ENCODE measurements around the gene GJB4. TPM values are rescaled to one million over a fixed set of nuclear protein-coding genes. Genes with fewer than 3 reads are reported as not detected.
"Not testable (repeated sequence)": the region's sequence is repeated elsewhere in the genome, so short reads cannot be mapped to it uniquely, and the experiment has no call there.

GJB4 gene
- total and polyA plus RNA-seq, 7 experiments from 2014 or later: not detected

GRCh38 chr1:34715139-34715538 lies 44.4 kb upstream of the GJB4 start:
- Mint-ChIP-seq H3K27ac (no peak overlapping the region), H3K36me3 (no peaks in the 10 kb centered on the region), H3K4me3 (no peak overlapping the region), H3K27me3 (peaks cover 3 to 34% (median 33%) of the 10 kb centered on the region in 5 donors), H3K4me1 (no peaks in the 10 kb centered on the region), H3K9me3 (peaks cover 0 to 4% (median 0%) of the 10 kb centered on the region in 11 donors)
- no peaks in the 10 kb centered on the region for H3K9me3 ChIP-seq (ENCODE audit: control insufficient read depth in 2 of 3, low read length in 3 of 3)
- H3K36me3 ChIP-seq (ENCODE audit: control insufficient read depth in 2 of 3, insufficient read depth in 3 of 3, low read length in 3 of 3): no peaks in the 10 kb centered on the region
- H3K4me3 ChIP-seq (ENCODE audit: low read length): no peak overlapping the region
- H3K4me1 ChIP-seq (ENCODE audit: control insufficient read depth in 2 of 2, insufficient read depth in 2 of 2, low read length in 2 of 2): no peaks in the 10 kb centered on the region
- DNase-seq (no peak), ATAC-seq (no peak)
- ChIA-PET POLR2A (no interaction called here), CTCF (no interaction called here)
- no peak overlapping the region for H3K27ac ChIP-seq (ENCODE audit: low read depth, low read length)
- no peaks in the 10 kb centered on the region for H3K27me3 ChIP-seq (ENCODE audit: control insufficient read depth in 2 of 2, insufficient read depth in 2 of 2, low read length in 2 of 2)
- intact Hi-C loops (cut with micrococcal nuclease): no loop called here

- Histone ChIP-seq H3K9me3 (ENCODE audit: control insufficient read depth in 2 of 3, low read length in 3 of 3) (no peaks in the 10 kb centered on the region), H3K36me3 (ENCODE audit: control insufficient read depth in 2 of 3, insufficient read depth in 3 of 3, low read length in 3 of 3) (no peaks in the 10 kb centered on the region), H3K27me3 (ENCODE audit: control insufficient read depth in 2 of 2, insufficient read depth in 2 of 2, low read length in 2 of 2) (peaks cover 0 to 3% of the 10 kb centered on the region in 2 donors), H3K4me3 (ENCODE audit: low read length) (no peak overlapping the region), H3K4me1 (ENCODE audit: control insufficient read depth in 2 of 2, insufficient read depth in 2 of 2, low read length in 2 of 2) (no peaks in the 10 kb centered on the region), H3K27ac (ENCODE audit: low read depth, low read length) (no peak overlapping the region)
- ChIA-PET POLR2A (no interaction called here), CTCF (interaction anchor here (0.6 kb wide), 1 partner anchor 17 kb away, joined by 5 read pairs; no protein-coding TSS in a partner anchor)
- Mint-ChIP-seq H3K4me1 (no peaks in the 10 kb centered on the region), H3K4me3 (no peak overlapping the region), H3K27me3 (peaks cover 18 to 63% (median 57%) of the 10 kb centered on the region in 5 donors), H3K36me3 (no peaks in the 10 kb centered on the region), H3K9me3 (peaks cover 0 to 5% (median 0%) of the 10 kb centered on the region in 11 donors), H3K27ac (no peak overlapping the region)
- no peak for DNase-seq
- intact Hi-C loops (cut with micrococcal nuclease): no loop called here
- ATAC-seq: no peak
These were observed 38.3 kb upstream of the GJB4 start for GRCh38 chr1:34721241-34721640.

GRCh38 chr1:34721646-34722355 lies 37.7 kb upstream of the GJB4 start:
- H3K27me3 ChIP-seq (ENCODE audit: control insufficient read depth in 2 of 2, insufficient read depth in 2 of 2, low read length in 2 of 2): peaks cover 0 to 3% of the 10 kb centered on the region in 2 donors
- intact Hi-C loops (cut with micrococcal nuclease): no loop called here
- H3K9me3 ChIP-seq (ENCODE audit: control insufficient read depth in 2 of 3, low read length in 3 of 3): no peaks in the 10 kb centered on the region
- Mint-ChIP-seq H3K4me1 (no peaks in the 10 kb centered on the region), H3K9me3 (peaks cover 0 to 5% (median 0%) of the 10 kb centered on the region in 11 donors), H3K27ac (no peak overlapping the region), H3K4me3 (no peak overlapping the region), H3K27me3 (peaks cover 18 to 66% (median 57%) of the 10 kb centered on the region in 5 donors), H3K36me3 (no peaks in the 10 kb centered on the region)
- POLR2A ChIA-PET: no interaction called here
- CTCF ChIA-PET: no interaction called here
- no peaks in the 10 kb centered on the region for H3K36me3 ChIP-seq (ENCODE audit: control insufficient read depth in 2 of 3, insufficient read depth in 3 of 3, low read length in 3 of 3)
- no peak for DNase-seq
- no peak overlapping the region for H3K27ac ChIP-seq (ENCODE audit: low read depth, low read length)
- no peak overlapping the region for H3K4me3 ChIP-seq (ENCODE audit: low read length)
- ATAC-seq: no peak
- H3K4me1 ChIP-seq (ENCODE audit: control insufficient read depth in 2 of 2, insufficient read depth in 2 of 2, low read length in 2 of 2): no peaks in the 10 kb centered on the region

- Mint-ChIP-seq H3K4me3 (no peak overlapping the region), H3K4me1 (no peaks in the 10 kb centered on the region), H3K9me3 (peaks cover 0 to 2% (median 0%) of the 10 kb centered on the region in 11 donors), H3K27ac (no peak overlapping the region), H3K27me3 (peaks cover 12 to 42% (median 30%) of the 10 kb centered on the region in 5 donors), H3K36me3 (no peaks in the 10 kb centered on the region)
- ChIA-PET POLR2A (no interaction called here), CTCF (interaction anchor here (1.5 kb wide), 1 partner anchor 16 kb away, joined by 3 read pairs; no protein-coding TSS in a partner anchor)
- ATAC-seq: no peak
- intact Hi-C loops (cut with micrococcal nuclease): no loop called here
- Histone ChIP-seq H3K4me1 (ENCODE audit: control insufficient read depth in 2 of 2, insufficient read depth in 2 of 2, low read length in 2 of 2) (no peaks in the 10 kb centered on the region), H3K4me3 (ENCODE audit: low read length) (no peak overlapping the region), H3K27me3 (ENCODE audit: control insufficient read depth in 2 of 2, insufficient read depth in 2 of 2, low read length in 2 of 2) (peaks cover 0 to 3% of the 10 kb centered on the region in 2 donors), H3K27ac (ENCODE audit: low read depth, low read length) (no peak overlapping the region), H3K36me3 (ENCODE audit: control insufficient read depth in 2 of 3, insufficient read depth in 3 of 3, low read length in 3 of 3) (no peaks in the 10 kb centered on the region), H3K9me3 (ENCODE audit: control insufficient read depth in 2 of 3, low read length in 3 of 3) (no peaks in the 10 kb centered on the region)
- DNase-seq: no peak
These were observed 32.7 kb upstream of the GJB4 start for GRCh38 chr1:34726861-34727260.

GRCh38 chr1:34730485-34730884 lies 29.1 kb upstream of the GJB4 start:
- Histone ChIP-seq H3K4me1 (ENCODE audit: control insufficient read depth in 2 of 2, insufficient read depth in 2 of 2, low read length in 2 of 2) (no peaks in the 10 kb centered on the region), H3K27ac (ENCODE audit: low read depth, low read length) (no peak overlapping the region), H3K4me3 (ENCODE audit: low read length) (no peak overlapping the region), H3K27me3 (ENCODE audit: control insufficient read depth in 2 of 2, insufficient read depth in 2 of 2, low read length in 2 of 2) (no peaks in the 10 kb centered on the region), H3K9me3 (ENCODE audit: control insufficient read depth in 2 of 3, low read length in 3 of 3) (no peaks in the 10 kb centered on the region), H3K36me3 (ENCODE audit: control insufficient read depth in 2 of 3, insufficient read depth in 3 of 3, low read length in 3 of 3) (no peaks in the 10 kb centered on the region)
- Mint-ChIP-seq H3K27ac (no peak overlapping the region), H3K4me3 (no peak overlapping the region), H3K36me3 (no peaks in the 10 kb centered on the region), H3K27me3 (peaks cover 7 to 31% (median 13%) of the 10 kb centered on the region in 5 donors), H3K4me1 (no peaks in the 10 kb centered on the region), H3K9me3 (no peaks in the 10 kb centered on the region)
- ATAC-seq (no peak), DNase-seq (no peak)
- intact Hi-C loops (cut with micrococcal nuclease): no loop called here
- ChIA-PET POLR2A (no interaction called here), CTCF (interaction anchor here (0.7 kb wide), 1 partner anchor 532 kb away, joined by 3 read pairs; no protein-coding TSS in a partner anchor)

GRCh38 chr1:34732831-34733230 lies 26.7 kb upstream of the GJB4 start:
- intact Hi-C loops (cut with micrococcal nuclease); H3K4me3 Mint-ChIP-seq; H3K4me3 ChIP-seq (ENCODE audit: low read length); H3K36me3 ChIP-seq (ENCODE audit: control insufficient read depth in 2 of 3, insufficient read depth in 3 of 3, low read length in 3 of 3); H3K9me3 ChIP-seq (ENCODE audit: control insufficient read depth in 2 of 3, low read length in 3 of 3); POLR2A ChIA-PET; H3K36me3 Mint-ChIP-seq; CTCF ChIA-PET; ATAC-seq; H3K27ac ChIP-seq (ENCODE audit: low read depth, low read length); H3K4me1 Mint-ChIP-seq; H3K27me3 ChIP-seq (ENCODE audit: control insufficient read depth in 2 of 2, insufficient read depth in 2 of 2, low read length in 2 of 2); H3K27ac Mint-ChIP-seq; H3K9me3 Mint-ChIP-seq; H3K4me1 ChIP-seq (ENCODE audit: control insufficient read depth in 2 of 2, insufficient read depth in 2 of 2, low read length in 2 of 2); DNase-seq: not testable (repeated sequence)
- peaks cover 2 to 17% (median 14%) of the 10 kb centered on the region in 5 donors for H3K27me3 Mint-ChIP-seq

- Mint-ChIP-seq H3K9me3 (no peaks in the 10 kb centered on the region), H3K27ac (no peak overlapping the region), H3K4me1 (no peaks in the 10 kb centered on the region), H3K4me3 (no peak overlapping the region), H3K27me3 (peaks cover 5 to 12% (median 10%) of the 10 kb centered on the region in 5 donors), H3K36me3 (no peaks in the 10 kb centered on the region)
- Histone ChIP-seq H3K36me3 (ENCODE audit: control insufficient read depth in 2 of 3, insufficient read depth in 3 of 3, low read length in 3 of 3) (no peaks in the 10 kb centered on the region), H3K4me1 (ENCODE audit: control insufficient read depth in 2 of 2, insufficient read depth in 2 of 2, low read length in 2 of 2) (no peaks in the 10 kb centered on the region), H3K4me3 (ENCODE audit: low read length) (no peak overlapping the region), H3K27ac (ENCODE audit: low read depth, low read length) (no peak overlapping the region), H3K27me3 (ENCODE audit: control insufficient read depth in 2 of 2, insufficient read depth in 2 of 2, low read length in 2 of 2) (no peaks in the 10 kb centered on the region), H3K9me3 (ENCODE audit: control insufficient read depth in 2 of 3, low read length in 3 of 3) (no peaks in the 10 kb centered on the region)
- CTCF ChIA-PET: no interaction called here
- intact Hi-C loops (cut with micrococcal nuclease): no loop called here
- DNase-seq (no peak), ATAC-seq (no peak)
- POLR2A ChIA-PET: no interaction called here
These were observed 22.8 kb upstream of the GJB4 start for GRCh38 chr1:34736692-34737091.
